ENCODE measurements around the gene RBPJ. TPM values are rescaled to one million over a fixed set of nuclear protein-coding genes. Genes with fewer than 3 reads are reported as not detected.

The RBPJ gene
- total and polyA plus RNA-seq, 2 of the 8 experiments (the other 6 are each of a cell fraction or from before 2014, with no cell fraction given): 65.5 to 217 TPM

DNA sequence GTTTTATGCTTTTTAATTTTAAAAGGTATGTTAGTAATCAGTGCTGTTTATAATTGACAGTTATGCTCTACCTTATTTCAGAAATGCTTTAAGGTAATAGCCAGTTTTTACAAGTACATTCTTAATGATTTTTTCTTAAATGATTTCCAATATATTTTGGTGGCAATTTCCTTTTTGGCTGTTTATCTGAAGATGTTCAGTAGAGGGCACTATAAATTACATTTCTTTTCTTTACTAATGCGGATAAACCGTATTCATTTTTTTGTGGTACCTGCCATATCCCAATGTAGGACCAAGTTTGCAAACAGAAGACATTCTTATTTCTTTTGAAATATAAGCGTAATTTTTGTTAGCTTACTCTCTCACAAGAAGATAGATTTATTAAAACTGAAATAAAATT lies 104.0 kb downstream of the RBPJ start:
- no peak overlapping the region for H3K4ac ChIP-seq (replicated peaks; ENCODE audit: insufficient read length, low read depth, low read length)
- POLR2A ChIA-PET (ENCODE audit: partially characterized antibody): no interaction called here
- H3K27me3 ChIP-seq (replicated peaks in 1 of 4; ENCODE audit: control insufficient read depth in 3 of 4, extremely low read depth in 1 of 4, insufficient read depth in 3 of 4, low read length in 3 of 4): no peaks in the 10 kb centered on the region
- no peak overlapping the region for H2BK20ac ChIP-seq (ENCODE audit: low read length)
- no peak overlapping the region for H3K14ac ChIP-seq (ENCODE audit: insufficient read length)
- no peak overlapping the region for H3K18ac ChIP-seq (ENCODE audit: extremely low read depth, low read length)
- no peak overlapping the region for H2AFZ ChIP-seq (ENCODE audit: low read length)
- TF ChIP-seq TCF12 (IDR thresholded peaks at IDR 0.05; ENCODE audit: low read depth, low read length) (no peak), CREB1 (IDR thresholded peaks at IDR 0.05) (no peak), SP2 (IDR thresholded peaks at IDR 0.05; ENCODE audit: low read length) (no peak)
- H3K4me1 ChIP-seq (replicated peaks in 1 of 4; ENCODE audit: control insufficient read depth in 3 of 4, insufficient read depth in 4 of 4, low read length in 3 of 4): peaks cover 0 to 25% (median 6%) of the 10 kb centered on the region in 4 experiments; a peak in 4 of 7 replicates
- no peak overlapping the region for H2BK15ac ChIP-seq (ENCODE audit: low read length)
- FAIRE-seq (no peak), DNase-seq (ENCODE audit: low read depth in 1 of 2, low spot score in 2 of 2) (no peak)
- no peak overlapping the region for H3K23ac ChIP-seq (ENCODE audit: insufficient read length)
- H3K79me1 ChIP-seq (ENCODE audit: low read depth, low read length): no peaks in the 10 kb centered on the region
- no peak overlapping the region for H3K4me2 ChIP-seq (ENCODE audit: insufficient read depth in 1 of 2, low read depth in 2 of 2, low read length in 2 of 2)
- H2BK120ac ChIP-seq (replicated peaks; ENCODE audit: low read depth, low read length): no peak overlapping the region
- peaks cover 11 to 70% (median 28%) of the 10 kb centered on the region in 4 experiments for H3K36me3 ChIP-seq (ENCODE audit: control insufficient read depth in 2 of 4, insufficient read depth in 4 of 4, low read length in 3 of 4)
- CTCF ChIA-PET (ENCODE audit: partially characterized antibody): interaction anchor here (0.8 to 1.2 kb wide), 3 partner anchors 12 to 315 kb away, joined by 3 to 4 read pairs (median 3); no protein-coding TSS in a partner anchor
- no peak overlapping the region for H4K5ac ChIP-seq (ENCODE audit: insufficient read length, low read depth, low read length)
- H2AK5ac ChIP-seq (ENCODE audit: low read depth, low read length): no peak overlapping the region
- H3K23me2 ChIP-seq (ENCODE audit: low read depth, low read length): no peaks in the 10 kb centered on the region
- no peaks in the 10 kb centered on the region for H3K9me3 ChIP-seq (ENCODE audit: insufficient read depth in 2 of 2, low read depth in 1 of 2, low read length in 1 of 2)
- no peak overlapping the region for H3K27ac ChIP-seq (ENCODE audit: low read depth, low read length)
- H4K20me1 ChIP-seq (replicated peaks in 1 of 2; ENCODE audit: control insufficient read depth in 1 of 2, insufficient read depth in 2 of 2, low read length in 2 of 2): no peaks in the 10 kb centered on the region
- peaks cover 0 to 31% of the 10 kb centered on the region in 2 experiments; a peak in 1 of 4 replicates for H3K79me2 ChIP-seq (ENCODE audit: control insufficient read depth in 1 of 2, insufficient read depth in 2 of 2, low read length in 2 of 2)
- no peak overlapping the region for H3K9ac ChIP-seq (replicated peaks in 1 of 4; ENCODE audit: extremely low read depth in 1 of 4, low read depth in 3 of 4, low read length in 3 of 4)
- H2BK5ac ChIP-seq (ENCODE audit: low read depth, low read length): no peak overlapping the region
- WGBS, 2 experiments (ENCODE audit: extremely low coverage in 1 of 2, insufficient coverage in 1 of 2, insufficient read length in 1 of 2, insufficient replicate concordance in 2 of 2, low coverage in 1 of 2, low lambda C conversion rate in 2 of 2, missing lambda C conversion rate in 1 of 2): 89% methylated on average over 3 of the region's 3 CpGs; no CpG with 5 or more reads in 1 of the 2 experiments
- no peak overlapping the region for H2BK12ac ChIP-seq (ENCODE audit: low read depth, low read length)
- H3K4me3 ChIP-seq (ENCODE audit: extremely low read depth in 1 of 4, insufficient read depth in 2 of 4, low read depth in 3 of 4, low read length in 4 of 4): no peak overlapping the region
- no peak overlapping the region for H4K91ac ChIP-seq (replicated peaks; ENCODE audit: insufficient read length, low read length)
- H3K56ac ChIP-seq (replicated peaks; ENCODE audit: insufficient read length, low read depth, low read length): no peak overlapping the region
- no peak overlapping the region for H4K8ac ChIP-seq (ENCODE audit: extremely low read depth, insufficient read depth, low read length)

Data from H1 (cell line).